HG02798 (cell line): ENCODE data around the gene ARID5B.

Experiments used
- ATAC-seq: cut with Tn5 transposase; IDR thresholded peaks from one replicate; pipeline ENCODE4 v1.9.1; 2021; ENCODE audit warnings: mild to moderate bottlenecking; ENCODE audit not compliant: unreplicated experiment, poor library complexity

The ARID5B gene

DNA sequence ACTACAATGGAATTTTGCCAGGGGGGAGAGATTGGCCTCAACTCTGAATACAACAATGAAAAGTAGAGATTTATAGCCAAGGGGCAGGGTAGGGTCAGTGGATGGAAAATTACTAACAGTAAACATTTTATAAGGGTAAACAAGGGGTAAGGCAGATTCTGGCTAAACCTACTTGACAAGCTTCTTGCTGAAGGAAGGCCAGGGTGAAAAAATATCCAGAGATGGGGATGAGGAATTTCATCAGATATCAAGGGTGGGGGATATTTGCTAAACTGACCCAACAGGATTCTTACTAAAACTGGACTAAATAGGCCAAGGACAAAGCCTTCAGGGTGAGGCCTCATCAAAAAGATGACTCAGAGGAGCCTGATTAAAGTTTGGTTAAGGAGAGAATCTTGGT lies 210.8 kb downstream of the ARID5B start:
- ATAC-seq = no peak

DNA sequence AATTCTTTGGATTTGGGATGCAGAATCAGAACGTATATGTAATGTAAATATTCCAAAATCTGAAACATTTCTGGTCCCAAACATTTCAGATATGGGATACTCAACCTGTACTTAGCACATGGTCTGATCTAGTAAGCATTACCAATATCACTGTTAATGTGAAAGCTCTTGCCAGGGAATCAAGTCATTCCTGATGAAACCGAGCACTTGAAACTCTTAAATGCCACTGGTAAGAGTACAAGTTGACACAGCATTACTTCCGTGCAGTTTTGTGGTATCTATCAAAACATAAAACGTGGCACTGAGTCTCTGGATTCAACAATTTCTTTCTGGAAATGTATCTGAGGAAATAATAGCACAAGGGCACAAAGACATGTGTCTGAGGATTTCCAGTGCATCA lies 211.5 kb downstream of the ARID5B start:
- ATAC-seq = no peak

DNA sequence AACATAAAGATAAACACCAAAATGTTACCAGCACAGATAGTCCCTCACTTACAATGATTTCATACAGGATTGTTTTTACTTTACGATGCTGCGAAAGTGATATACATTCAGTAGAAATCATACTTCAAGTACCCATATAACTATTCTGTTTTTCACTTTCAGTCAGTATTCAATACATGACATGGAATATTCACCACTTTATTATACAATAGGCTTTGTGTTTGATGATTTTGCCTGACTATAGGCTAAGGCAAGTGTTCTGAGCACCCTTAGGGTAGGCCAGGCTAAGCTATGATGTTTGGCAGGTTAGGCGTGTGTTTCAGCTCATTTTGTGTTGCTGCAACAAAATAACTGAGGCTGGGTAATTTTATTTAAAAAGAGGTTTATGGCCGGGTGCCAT lies 212.2 kb downstream of the ARID5B start:
- no peak for ATAC-seq

DNA sequence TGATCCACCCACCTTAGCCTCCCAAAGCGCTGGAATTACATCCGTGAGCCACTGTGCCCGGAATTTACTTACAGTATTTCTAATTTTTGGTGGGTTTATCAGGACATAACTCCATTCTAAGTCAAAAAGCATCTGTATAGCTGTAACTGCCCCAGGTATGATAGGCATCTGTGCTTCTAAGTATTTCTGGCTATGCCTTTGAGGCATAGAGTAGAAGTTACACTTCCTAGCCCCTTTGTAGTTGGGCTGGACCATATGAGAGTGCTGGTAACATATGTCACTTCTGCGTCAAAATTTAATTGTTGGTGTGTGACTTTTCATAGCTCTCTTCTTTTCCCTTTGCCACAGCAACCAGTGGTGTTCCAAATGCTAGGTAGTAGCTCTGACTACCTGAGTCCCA lies 213.8 kb downstream of the ARID5B start:
- ATAC-seq = no peak

DNA sequence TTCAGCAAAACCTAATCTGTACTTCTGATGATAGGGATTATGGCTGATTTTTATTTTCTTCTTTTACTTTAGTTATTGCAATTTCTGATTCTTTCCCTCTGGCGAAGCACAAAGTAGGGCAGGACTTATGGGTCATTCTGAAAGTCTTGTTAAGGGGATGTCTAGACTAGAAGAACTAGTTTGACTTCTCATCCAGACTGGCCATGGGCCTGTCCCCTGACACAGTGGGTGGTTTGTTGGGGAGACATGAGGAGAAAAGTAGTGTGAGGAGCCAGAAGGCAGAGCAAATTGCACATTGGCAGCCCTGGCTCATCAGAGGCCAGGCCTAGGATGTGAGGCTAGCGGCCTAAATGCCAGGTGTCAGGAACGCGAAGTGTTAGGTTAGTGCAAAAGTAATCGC lies 214.3 kb downstream of the ARID5B start:
- ATAC-seq = no peak

DNA sequence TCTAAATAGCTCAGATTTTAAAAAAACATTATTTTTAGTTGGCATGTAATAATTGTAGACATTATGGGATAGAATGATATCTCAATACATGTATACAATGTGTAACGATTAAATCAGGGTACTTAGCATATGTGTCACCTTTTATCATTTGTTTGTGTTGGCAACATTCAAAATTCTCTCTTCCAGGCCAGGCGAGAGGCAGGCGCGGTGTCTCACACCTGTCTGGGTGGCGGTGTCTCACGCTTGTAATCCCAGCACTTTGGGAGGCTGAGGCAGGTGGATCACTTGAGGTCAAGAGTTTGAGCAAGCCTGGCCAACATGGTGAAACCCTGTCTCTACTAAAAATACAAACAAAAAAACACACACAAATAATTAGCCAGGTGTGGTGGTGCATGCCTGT lies 215.4 kb downstream of the ARID5B start:
- ATAC-seq = no peak

DNA sequence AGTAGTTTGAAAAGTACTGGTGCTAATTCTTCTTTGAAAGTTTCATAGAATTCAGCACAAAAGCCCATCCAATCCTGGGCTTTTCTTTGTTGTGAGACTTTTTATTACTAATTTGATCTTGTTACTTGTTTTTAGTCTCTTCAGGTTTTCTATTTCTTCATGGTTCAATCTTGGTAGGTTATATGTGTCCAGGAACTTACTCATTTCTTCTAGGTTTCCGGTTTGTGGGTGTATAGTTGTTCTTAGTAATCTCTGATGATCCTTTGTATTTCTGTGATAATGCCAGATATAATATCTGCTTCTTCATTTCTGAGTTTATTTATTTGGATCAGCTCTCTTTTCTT lies 219.7 kb downstream of the ARID5B start:
- ATAC-seq = no peak

DNA sequence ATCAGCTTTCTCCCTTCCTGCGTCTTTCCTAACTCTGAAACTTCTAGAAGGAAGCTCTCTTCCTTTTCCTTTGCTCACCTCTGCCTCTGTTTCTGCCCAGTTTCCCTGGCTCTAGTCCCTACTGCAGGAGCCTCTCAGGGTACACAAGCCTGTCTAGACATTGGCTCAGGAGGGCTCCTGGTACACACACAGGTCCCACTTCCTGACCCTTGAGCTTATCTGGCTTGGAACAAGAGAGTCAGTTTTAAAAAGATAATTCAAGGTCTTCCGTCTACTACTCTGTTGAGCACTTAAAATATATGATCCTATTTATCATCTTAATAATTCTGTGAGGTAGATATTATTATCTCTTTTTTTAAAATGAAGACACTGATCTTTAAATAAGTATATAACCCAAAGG lies 226.5 kb downstream of the ARID5B start:
- no peak for ATAC-seq

DNA sequence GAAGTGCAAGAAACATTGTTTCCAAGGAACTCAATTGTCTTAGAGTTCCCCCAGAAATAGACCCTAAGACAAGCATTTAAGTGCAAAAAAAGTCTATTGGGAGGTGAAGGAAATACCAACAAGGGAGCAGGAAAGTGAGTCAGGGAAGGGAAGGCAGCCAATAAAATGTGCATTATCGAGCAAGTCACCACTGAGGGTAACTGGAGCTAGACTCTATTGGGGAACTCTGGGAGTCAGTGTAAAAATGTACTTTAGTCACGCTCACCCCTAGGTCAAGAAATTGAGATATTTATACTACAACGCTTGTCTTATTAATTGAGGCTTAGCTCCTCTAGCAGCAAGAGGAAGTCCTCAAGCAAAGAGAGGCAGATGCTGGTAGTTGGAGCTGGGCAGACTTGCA lies 229.4 kb downstream of the ARID5B start:
- ATAC-seq = no peak

DNA sequence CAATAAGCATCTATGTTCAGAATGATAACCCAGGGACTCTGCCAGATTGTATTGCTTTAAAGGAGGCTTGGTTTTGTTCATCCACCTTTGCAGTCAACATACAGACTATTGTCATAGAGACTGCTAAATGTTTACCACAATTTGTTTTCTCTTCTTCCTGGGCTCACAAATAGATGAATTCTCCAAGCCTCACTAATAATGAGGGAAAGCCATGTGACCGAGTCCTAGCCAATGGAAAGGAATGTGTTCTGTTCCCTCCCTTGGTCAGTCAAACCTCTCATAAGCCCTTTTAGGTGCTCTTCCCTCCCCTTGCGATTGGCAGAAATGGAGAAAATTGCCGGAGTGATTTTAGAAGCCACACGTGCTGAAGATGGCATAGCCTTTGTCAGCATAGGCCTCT lies 230.2 kb downstream of the ARID5B start:
- ATAC-seq = no peak

DNA sequence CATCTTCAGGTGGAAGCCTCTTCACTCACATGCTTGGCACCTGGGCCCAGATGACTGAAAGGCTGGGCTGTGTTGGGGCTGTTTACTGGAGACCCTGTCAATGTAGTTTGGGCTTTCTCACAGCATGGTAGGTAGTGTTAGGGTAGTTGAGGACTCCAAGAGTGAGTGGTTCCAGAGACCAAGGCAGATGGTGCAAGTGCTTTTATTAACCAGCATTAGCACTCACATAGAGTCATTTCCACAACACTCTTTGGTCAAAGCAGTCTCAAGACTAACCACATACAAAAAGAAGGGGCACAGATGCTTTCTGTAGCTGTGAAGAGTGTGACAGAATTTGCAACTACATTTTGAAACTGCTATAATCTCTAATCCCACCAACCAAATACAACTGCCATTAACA lies 232.1 kb downstream of the ARID5B start:
- peak; percentile 97 for ATAC-seq

DNA sequence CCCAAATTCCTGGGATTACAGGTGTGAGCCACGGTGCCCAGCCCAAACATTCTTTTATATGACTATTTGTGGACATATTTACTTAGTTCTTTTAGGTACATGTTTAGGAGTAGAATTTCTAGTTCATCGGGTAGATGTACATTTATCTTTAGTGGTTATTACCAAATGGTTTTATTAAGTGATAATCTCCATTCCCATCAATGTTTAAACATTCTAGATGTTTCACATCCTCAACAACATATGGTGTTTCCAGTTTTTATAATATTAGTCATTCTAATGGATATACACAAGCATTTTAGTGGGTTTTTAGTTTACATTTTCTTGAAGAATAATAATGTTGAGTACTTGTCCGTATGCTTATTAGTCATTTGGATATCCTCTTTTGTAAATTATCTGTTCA lies 235.4 kb downstream of the ARID5B start:
- ATAC-seq = no peak
